NCI-H774 (cell line): ENCODE data around the gene ATXN1.
"Not testable (repeated sequence)": the region's sequence is repeated elsewhere in the genome, so short reads cannot be mapped to it uniquely, and the experiment has no call there.

ENCODE experiments used
- DNase-seq: peaks from one replicate; lab custom pipeline; 2025; lab: John Stamatoyannopoulos, UW

The ATXN1 gene

DNA sequence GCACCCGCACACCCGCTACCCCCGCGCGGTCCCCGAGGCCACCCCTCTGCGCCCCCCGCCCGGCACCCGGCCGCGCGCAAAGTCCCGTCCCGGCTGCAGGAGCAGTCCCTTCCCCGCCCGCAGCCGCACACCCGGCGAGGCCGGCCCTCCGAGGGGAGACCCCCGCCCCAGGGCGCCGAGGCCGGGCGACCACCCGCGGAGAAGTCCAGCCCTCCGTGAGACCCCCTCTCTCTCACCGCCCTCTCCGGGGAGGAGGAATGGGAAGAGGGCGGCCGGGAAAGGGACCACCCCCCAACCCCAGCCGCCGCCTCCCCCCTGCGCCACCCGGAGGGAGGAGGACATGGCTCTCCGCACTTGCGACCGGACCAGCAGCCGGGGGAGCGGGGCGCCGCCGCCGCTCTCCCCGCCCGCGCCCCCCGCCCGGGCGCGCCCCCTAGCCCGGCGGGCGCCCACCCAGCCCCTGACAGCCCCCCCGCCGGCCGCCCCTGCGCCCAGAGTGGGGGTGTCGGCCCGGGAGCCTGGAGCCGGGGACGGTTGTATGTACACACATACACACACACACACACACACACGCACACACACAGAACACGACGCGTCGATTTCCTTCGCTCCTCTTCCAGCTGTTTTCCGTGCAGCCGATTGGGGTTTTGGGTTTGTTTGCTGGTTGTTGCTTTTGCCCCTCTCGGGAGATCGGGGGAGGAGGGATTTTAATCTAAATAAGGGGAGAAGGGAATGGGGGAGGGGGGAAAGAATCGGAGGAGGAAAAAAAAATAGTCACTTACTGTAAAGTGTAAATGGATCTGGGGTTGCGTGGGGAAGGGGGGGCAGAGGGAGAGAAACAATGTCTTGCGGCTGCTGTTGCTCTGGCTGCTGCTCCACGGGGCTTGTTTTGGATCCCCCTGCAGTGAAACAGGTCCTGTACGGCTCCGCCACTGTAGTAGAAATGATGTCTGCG lies at the start of gene ATXN1:
Gene ATXN1 (minus strand): TSS at position 945 of the 955 bp plus-strand sequence.
- DNase-seq = no peak

- no peak for DNase-seq
Measured at GRCh38 chr6:16810411-16810810, 49.2 kb upstream of the ATXN1 start.

GRCh38 chr6:16809753-16810358 lies 48.6 kb upstream of the ATXN1 start:
- DNase-seq = no peak

GRCh38 chr6:16807956-16808355 lies 46.7 kb upstream of the ATXN1 start:
- no peak for DNase-seq

- DNase-seq = no peak
Measured at GRCh38 chr6:16806363-16806762, 45.1 kb upstream of the ATXN1 start.

GRCh38 chr6:16805243-16805950 lies 44.1 kb upstream of the ATXN1 start:
- no peak for DNase-seq

DNA sequence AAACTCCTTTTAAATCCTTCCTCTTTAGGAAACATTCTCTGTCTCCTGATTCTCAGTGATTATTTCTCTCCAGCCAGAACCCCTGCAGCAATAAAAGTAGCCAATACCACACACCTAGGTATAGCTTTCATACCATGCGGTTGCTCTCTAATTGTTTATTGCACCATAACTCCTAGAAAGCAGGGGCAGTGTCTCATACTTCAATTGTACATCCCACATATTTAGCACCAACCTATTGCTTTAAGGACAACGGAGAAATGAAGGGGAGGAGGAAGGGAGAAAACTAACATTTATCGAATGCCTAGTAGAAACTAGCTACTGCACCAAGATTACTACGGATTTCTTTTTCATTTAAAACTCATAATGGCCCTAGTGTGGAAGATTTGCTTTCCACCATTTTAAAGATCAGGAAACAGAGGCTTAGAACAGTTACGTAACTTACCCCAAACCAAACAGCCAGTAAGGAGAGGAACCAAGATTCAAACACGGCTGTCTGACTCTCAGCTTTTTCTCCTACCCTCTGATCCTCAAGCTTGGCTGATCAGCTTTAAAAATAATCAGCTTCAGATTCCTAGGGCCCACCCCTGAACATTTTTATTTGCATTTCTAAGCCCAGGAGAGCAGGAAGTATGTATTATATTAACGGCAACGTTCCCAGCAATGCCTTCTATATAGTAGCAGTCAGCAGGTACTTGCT lies 43.4 kb upstream of the ATXN1 start:
- no peak for DNase-seq

DNA sequence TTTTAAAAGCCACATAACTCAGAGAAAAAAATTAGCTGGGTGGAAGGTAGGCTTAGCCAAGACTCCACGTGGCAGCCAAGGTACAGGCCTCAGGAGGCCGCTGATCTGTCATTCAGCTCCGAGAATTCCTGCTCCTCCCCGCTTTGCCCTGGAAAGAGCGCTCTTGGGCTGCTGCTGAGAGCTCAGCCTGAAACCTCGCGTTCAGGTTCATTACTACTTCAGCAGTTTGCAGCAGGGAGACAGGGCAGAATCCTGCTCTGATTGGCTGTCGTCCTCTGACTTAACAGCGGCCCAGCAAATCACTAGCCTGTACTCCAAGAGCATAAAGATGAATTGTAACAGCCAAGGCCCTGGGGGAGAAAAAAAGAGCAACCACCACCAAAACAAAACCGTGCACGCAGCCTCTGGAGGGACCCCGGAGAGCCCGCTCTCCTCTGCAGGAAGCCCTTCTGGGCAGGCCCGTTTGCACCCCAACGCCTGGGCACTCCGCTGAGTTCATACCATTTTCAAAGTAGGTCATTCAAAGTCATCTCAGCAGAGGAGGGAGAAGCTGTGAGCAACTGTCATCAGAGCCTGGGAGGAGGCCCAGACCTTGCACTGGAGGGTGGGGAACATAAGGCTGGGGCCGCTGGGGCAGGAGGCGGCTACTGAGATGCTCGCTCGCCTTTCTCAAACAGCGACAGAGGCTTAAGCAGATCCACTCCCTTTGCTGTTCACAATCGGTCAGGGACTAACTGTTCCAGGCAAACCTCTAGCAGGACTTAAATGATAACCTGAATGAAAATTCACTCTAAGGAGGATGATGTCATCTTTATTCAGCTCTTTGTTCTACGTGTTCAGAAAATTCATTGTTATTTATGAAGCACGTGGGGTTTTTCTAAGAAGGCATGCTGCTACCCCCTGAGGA lies 42.3 kb upstream of the ATXN1 start:
- no peak for DNase-seq

- DNase-seq = no peak
Measured at GRCh38 chr6:16802071-16802470, 40.8 kb upstream of the ATXN1 start.

GRCh38 chr6:16800942-16801341 lies 39.7 kb upstream of the ATXN1 start:
- DNase-seq = no peak

DNA sequence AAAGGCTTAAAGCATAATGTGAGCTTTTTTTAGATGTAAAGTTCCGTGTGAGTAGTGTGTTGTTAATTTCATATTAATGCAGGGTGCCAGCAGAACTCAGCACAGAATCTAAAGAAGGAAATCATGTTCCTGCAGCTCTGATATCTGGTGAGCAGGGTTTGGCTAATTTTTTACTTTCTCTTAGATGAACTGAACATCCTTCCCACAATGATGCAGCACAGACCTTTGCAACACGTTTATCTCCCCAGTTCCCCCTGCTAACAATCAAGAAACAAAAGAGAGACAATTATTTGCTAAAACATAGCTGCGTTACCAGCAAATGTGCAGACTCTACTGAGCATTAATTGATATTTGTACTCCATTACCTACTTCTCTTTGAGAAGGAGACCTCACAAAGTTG lies 39.1 kb upstream of the ATXN1 start:
- DNase-seq = no peak

DNA sequence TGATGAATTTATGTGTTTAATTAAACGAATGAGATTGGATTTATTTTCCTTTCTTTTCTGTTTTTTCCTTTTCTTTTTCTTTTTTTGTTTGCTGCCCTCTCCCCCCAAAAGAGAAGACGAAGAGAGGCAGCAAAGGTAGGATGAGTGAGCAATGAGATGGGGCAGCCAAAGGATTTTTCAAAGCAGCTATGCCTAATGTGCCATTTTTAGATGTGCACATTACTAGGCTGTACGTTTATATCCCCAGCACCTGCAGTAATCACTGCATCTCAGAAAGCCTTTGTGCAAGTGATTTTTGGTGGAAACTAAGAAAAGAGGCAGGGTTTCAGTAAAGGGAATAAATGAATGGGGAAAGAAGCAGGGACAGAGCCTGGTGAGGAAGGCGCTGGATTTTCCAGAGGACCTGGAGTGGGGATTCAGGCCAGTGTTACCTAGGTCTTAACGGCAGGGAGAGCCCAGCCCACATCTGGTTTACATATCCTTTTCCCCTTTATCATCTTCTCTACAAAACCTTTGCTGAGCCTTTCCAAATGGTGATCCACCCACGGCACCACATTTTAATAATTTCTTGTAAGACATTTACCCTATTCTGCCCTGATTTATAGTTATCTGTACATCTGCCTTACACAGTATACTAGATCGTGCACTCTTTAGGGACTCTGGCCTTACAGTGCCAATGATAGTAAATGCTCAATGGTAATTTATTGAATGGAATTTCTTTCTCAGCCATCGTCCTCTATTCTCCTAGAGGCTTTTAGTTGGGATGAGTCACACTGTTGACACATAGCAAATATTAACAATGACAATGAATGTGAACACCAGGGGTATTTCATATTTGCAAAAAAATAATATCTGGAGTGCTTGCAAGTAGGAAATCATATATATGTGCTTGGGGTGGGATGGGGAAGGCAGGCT lies 38.3 kb upstream of the ATXN1 start:
- DNase-seq = no peak

DNA sequence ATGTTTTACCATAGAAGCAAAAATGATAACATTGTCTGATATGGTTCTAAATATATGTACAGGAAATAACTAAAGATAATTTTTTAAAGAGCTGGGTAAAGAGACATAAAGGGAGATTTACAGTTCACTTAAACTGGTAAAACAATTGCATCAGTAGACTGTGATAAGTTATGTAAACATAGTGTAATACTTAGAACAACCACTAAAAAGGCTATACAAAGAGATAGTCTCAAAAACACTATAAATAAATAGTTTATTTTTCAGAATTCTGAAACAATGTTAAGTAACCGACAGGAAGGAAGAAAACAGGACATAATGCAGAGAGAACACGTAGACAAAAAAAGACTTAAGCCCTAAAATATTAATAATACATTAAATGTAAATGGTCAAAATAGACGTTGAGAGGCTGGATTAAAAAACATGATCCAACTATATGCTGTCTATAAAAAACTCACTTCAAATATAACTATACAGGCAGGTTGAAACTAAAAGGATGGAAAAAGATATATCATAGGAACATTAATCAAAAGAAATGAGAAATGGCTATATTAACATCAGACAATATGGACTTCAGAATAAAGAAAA lies 32.7 kb upstream of the ATXN1 start:
- no peak for DNase-seq

- DNase-seq = no peak
Measured at GRCh38 chr6:16789329-16790038, 28.2 kb upstream of the ATXN1 start.

DNA sequence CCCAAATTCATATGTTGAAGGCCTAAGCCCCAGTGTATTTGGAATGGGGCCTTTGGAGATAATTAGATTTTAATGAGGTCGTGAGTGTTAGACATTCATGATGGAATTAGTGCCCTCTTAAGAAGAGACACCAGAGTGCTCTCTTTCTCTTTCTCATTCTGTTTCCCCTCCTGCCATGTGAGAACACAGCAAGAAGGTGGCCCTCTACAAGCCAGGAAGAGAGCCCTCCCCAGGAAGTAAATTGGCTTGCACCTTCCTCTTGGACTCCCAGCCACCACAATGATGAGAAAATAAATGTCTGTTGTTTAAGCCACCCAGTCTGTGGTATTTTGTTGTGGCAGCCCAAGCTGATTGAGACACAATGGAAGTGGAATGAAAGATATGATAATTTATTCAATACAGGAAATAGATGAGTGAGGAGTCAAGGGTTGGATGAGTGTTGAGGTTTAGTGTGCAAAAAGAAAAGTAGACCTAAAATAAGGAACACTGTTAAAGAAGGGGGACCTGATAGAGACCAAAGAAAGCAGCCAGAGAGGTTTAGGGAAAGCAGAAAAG lies 25.9 kb upstream of the ATXN1 start:
- DNase-seq = no peak

- DNase-seq = no peak
Measured at GRCh38 chr6:16785496-16785895, 24.2 kb upstream of the ATXN1 start.

DNA sequence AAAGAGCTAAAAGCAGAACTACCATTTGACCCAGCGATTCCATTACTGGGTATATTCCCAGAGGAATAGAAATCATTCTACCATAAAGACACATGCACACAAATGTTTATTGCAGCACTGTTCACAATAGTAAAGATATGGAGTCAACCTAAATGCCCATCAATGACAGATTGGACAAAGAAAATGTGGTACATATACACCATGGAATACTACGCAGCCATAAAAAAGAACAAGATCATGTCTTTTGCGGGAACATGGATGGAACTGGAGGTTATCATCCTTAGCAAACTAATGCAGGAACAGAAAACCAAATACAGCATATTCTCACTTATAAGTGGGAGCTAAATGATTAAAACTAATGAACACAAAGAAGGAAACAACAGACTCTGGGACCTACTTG lies 23.7 kb upstream of the ATXN1 start:
- not testable (repeated sequence) for DNase-seq

- no peak for DNase-seq
Measured at GRCh38 chr6:16783952-16784565, 22.8 kb upstream of the ATXN1 start.
